CD4-positive, alpha-beta memory T cell (primary cell): ENCODE measurements around the gene TMC8. TPM values are rescaled to one million over a fixed set of nuclear protein-coding genes. Genes with fewer than 3 reads are reported as not detected.

Experiments used
- CTCF ChIA-PET: fragments of 350-600 bp; sonication (Branson Sonifier 250); formaldehyde crosslinking; loops from one replicate; lab custom pipeline; 2021; ENCODE audit warnings: inconsistent platforms; ENCODE audit not compliant: partially characterized antibody; lab: Charles Lee
- POLR2A ChIA-PET: fragments of 350-600 bp; sonication (Branson Sonifier 250); formaldehyde crosslinking; loops from one replicate; lab custom pipeline; 2021; ENCODE audit not compliant: partially characterized antibody; lab: Charles Lee
- DNase-seq, 5 donors: peaks; one replicate each; pipeline versions ENCODE4 v3.0.0 to v3.0.0-alpha.2; 2020 to 2022; ENCODE audit warnings: mixed read lengths in 1 of 5
- H3K27ac ChIP-seq: one replicate; pipeline ENCODE4 v1.7.0; 2013; ENCODE audit warnings: low read depth, low read length
- H3K27me3 ChIP-seq: 2 replicates; pipeline ENCODE4 v1.7.0; 2013; ENCODE audit warnings: mild to moderate bottlenecking, low read length, moderate library complexity; ENCODE audit not compliant: insufficient read depth
- H3K36me3 ChIP-seq: 2 replicates; pipeline ENCODE4 v1.7.0; 2013; ENCODE audit warnings: mild to moderate bottlenecking, low read length, moderate library complexity; ENCODE audit not compliant: insufficient read depth
- H3K4me1 ChIP-seq: 2 replicates; pipeline ENCODE4 v1.7.0; 2013; ENCODE audit warnings: mild to moderate bottlenecking, low read length, moderate library complexity; ENCODE audit not compliant: insufficient read depth
- H3K4me3 ChIP-seq, 2 donors: one replicate each; pipeline ENCODE4 v1.7.0; 2013; ENCODE audit warnings: low read length in 2 of 2, mild to moderate bottlenecking in 1 of 2
- H3K9me3 ChIP-seq, 2 donors: one replicate each; pipeline ENCODE4 v1.7.0; 2013; ENCODE audit warnings: low read length in 2 of 2, control low read depth in 1 of 2; ENCODE audit not compliant: control insufficient read depth in 1 of 2
- H3K27ac Mint-ChIP-seq, 7 donors: one replicate each; pipeline ENCODE4 v1.8.0; 2020 to 2021; ENCODE audit warnings: mixed read lengths in 7 of 7, mild to moderate bottlenecking in 6 of 7, inconsistent platforms in 3 of 7, moderate library complexity in 3 of 7
- H3K27me3 Mint-ChIP-seq, 2 donors: one replicate each; pipeline ENCODE4 v1.8.0; 2020 to 2021; ENCODE audit warnings: mixed read lengths in 2 of 2
- H3K36me3 Mint-ChIP-seq, 2 donors: one replicate each; pipeline ENCODE4 v1.8.0; 2020 to 2021; ENCODE audit warnings: mixed read lengths in 2 of 2, inconsistent platforms in 1 of 2, mild to moderate bottlenecking in 1 of 2
- H3K4me1 Mint-ChIP-seq, 4 donors: one replicate each; pipeline ENCODE4 v1.8.0; 2020 to 2021; ENCODE audit warnings: mixed read lengths in 4 of 4, mild to moderate bottlenecking in 1 of 4
- H3K4me3 Mint-ChIP-seq, 8 donors: one replicate each; pipeline ENCODE4 v1.8.0; 2020 to 2021; ENCODE audit warnings: mixed read lengths in 8 of 8, mild to moderate bottlenecking in 7 of 8, moderate library complexity in 6 of 8, inconsistent platforms in 3 of 8
- H3K9me3 Mint-ChIP-seq, 8 donors: one replicate each; pipeline ENCODE4 v1.8.0; 2020 to 2021; ENCODE audit warnings: mixed read lengths in 8 of 8, mild to moderate bottlenecking in 5 of 8, inconsistent platforms in 3 of 8, moderate library complexity in 1 of 8
- intact Hi-C: fragments of 100-400 bp; cut with micrococcal nuclease; formaldehyde crosslinking; loops from one replicate; pipeline ENCODE4 v1.15.1; 2023
- polyA plus RNA-seq, 2 donors: library from polyadenylated mRNA; unstranded; fragments of 300-500 nt; fragmentation: Illumina TruSeq; gene quantifications; one replicate each; pipeline ENCODE4 v1.2.3, GENCODE V29; 2021
- total RNA-seq, 2 experiments: library from RNA; stranded (reverse); gene quantifications; one replicate each; pipeline ENCODE4 v1.2.3, GENCODE V29; 2021

Gene TMC8
- total and polyA plus RNA-seq, 4 experiments from 2014 or later, result 77.7 to 430 (median 298) TPM

- CTCF ChIA-PET, result interaction anchor here (0.7 to 11.0 kb wide), 6 partner anchors 9 to 51 kb away, joined by 3 to 121 read pairs (median 3); no protein-coding TSS in a partner anchor
- peak in 3 of 5 donors; percentile 41 to 51 (median 45) for DNase-seq
Measured at GRCh38 chr17:78125138-78125913, 5.2 kb upstream of the TMC8 start.

GRCh38 chr17:78125976-78126894 lies 4.3 kb upstream of the TMC8 start:
- Histone ChIP-seq H3K36me3 (peaks cover 43% of the 10 kb centered on the region), H3K4me3 (peak overlapping the region; percentile 78 to 97), H3K27me3 (no peaks in the 10 kb centered on the region), H3K9me3 (no peaks in the 10 kb centered on the region), H3K27ac (peak overlapping the region; percentile 81), H3K4me1 (peaks cover 76% of the 10 kb centered on the region)
- intact Hi-C loops, result loop anchor here (5.0 kb wide), 1 partner anchor 674 kb away; no protein-coding TSS in a partner anchor
- peak in 1 of 5 donors; percentile 33 for DNase-seq
- POLR2A ChIA-PET, result interaction anchor here (0.6 to 26.7 kb wide), 15 partner anchors 2 to 681 kb away, joined by 3 to 1172 read pairs (median 5); partner anchors contain the start of genes C17orf99, SYNGR2, TMC6 and TMC8
- Mint-ChIP-seq H3K27me3 (no peaks in the 10 kb centered on the region), H3K36me3 (peaks cover 32 to 62% of the 10 kb centered on the region in 2 donors), H3K4me3 (peak overlapping the region; percentile 90 to 98 (median 95)), H3K9me3 (peaks cover 0 to 9% (median 0%) of the 10 kb centered on the region in 8 donors), H3K27ac (peak overlapping the region; percentile 72 to 95 (median 84)), H3K4me1 (peaks cover 28 to 88% (median 48%) of the 10 kb centered on the region in 4 donors)
- CTCF ChIA-PET, result interaction anchor here (1.1 to 11.0 kb wide), 4 partner anchors 10 to 50 kb away, joined by 3 to 121 read pairs (median 16); no protein-coding TSS in a partner anchor

More at GRCh38 chr17:78125138-78125913, 5.2 kb upstream of the TMC8 start:
- peak overlapping the region; percentile 42 to 97 for H3K4me3 ChIP-seq
- peaks cover 48% of the 10 kb centered on the region for H3K36me3 ChIP-seq
- peaks cover 0 to 2% (median 0%) of the 10 kb centered on the region in 8 donors for H3K9me3 Mint-ChIP-seq
- peak overlapping the region in 4 of 7 donors; percentile 8 to 95 (median 76) for H3K27ac Mint-ChIP-seq
- H3K4me3 Mint-ChIP-seq, result peak overlapping the region; percentile 53 to 98 (median 94)
- peaks cover 31 to 58% of the 10 kb centered on the region in 2 donors for H3K36me3 Mint-ChIP-seq
- POLR2A ChIA-PET, result interaction anchor here (0.9 to 26.7 kb wide), 11 partner anchors 11 to 680 kb away, joined by 3 to 1172 read pairs (median 3); partner anchors contain the start of genes C17orf99, SYNGR2, TMC6 and TMC8
- H3K27me3 Mint-ChIP-seq, result no peaks in the 10 kb centered on the region
- H3K9me3 ChIP-seq, result no peaks in the 10 kb centered on the region
- peaks cover 35 to 89% (median 57%) of the 10 kb centered on the region in 4 donors for H3K4me1 Mint-ChIP-seq
- intact Hi-C loops, result loop anchor here (5.0 kb wide), 1 partner anchor 673 kb away; no protein-coding TSS in a partner anchor
- peak overlapping the region; percentile 81 for H3K27ac ChIP-seq
- H3K4me1 ChIP-seq, result peaks cover 83% of the 10 kb centered on the region
- H3K27me3 ChIP-seq, result no peaks in the 10 kb centered on the region

- ChIA-PET POLR2A (interaction anchor here (0.6 to 26.7 kb wide), 15 partner anchors 2 to 659 kb away, joined by 3 to 1172 read pairs (median 6); partner anchors contain the start of genes C17orf99, SYNGR2, TK1 and TMC6), CTCF (interaction anchor here (1.1 to 11.0 kb wide), 4 partner anchors 9 to 50 kb away, joined by 3 to 121 read pairs (median 16); no protein-coding TSS in a partner anchor)
- H3K4me1 Mint-ChIP-seq, result peaks cover 26 to 81% (median 43%) of the 10 kb centered on the region in 4 donors
- H3K36me3 Mint-ChIP-seq, result peaks cover 28 to 56% of the 10 kb centered on the region in 2 donors
- H3K9me3 ChIP-seq, result no peaks in the 10 kb centered on the region
- H3K9me3 Mint-ChIP-seq, result peaks cover 0 to 9% (median 0%) of the 10 kb centered on the region in 8 donors
- H3K4me3 Mint-ChIP-seq, result peak overlapping the region; percentile 90 to 98 (median 95)
- H3K4me3 ChIP-seq, result peak overlapping the region; percentile 78 to 97
- intact Hi-C loops, result loop anchor here (5.0 kb wide), 1 partner anchor 675 kb away; no protein-coding TSS in a partner anchor
- no peak for DNase-seq
- peak overlapping the region; percentile 84 to 95 (median 89) for H3K27ac Mint-ChIP-seq
- H3K27me3 ChIP-seq, result no peaks in the 10 kb centered on the region
- H3K27me3 Mint-ChIP-seq, result no peaks in the 10 kb centered on the region
- peak overlapping the region; percentile 81 for H3K27ac ChIP-seq
- H3K36me3 ChIP-seq, result peaks cover 42% of the 10 kb centered on the region
- peaks cover 69% of the 10 kb centered on the region for H3K4me1 ChIP-seq
Measured at GRCh38 chr17:78126895-78127238, 3.7 kb upstream of the TMC8 start.

GRCh38 chr17:78127239-78127887 lies 3.2 kb upstream of the TMC8 start:
- H3K27ac Mint-ChIP-seq, result peak overlapping the region; percentile 87 to 95 (median 90)
- peaks cover 0 to 12% (median 0%) of the 10 kb centered on the region in 8 donors for H3K9me3 Mint-ChIP-seq
- peak; percentile 67 to 83 (median 73) for DNase-seq
- intact Hi-C loops, result loop anchor here (5.0 kb wide), 1 partner anchor 675 kb away; no protein-coding TSS in a partner anchor
- Histone ChIP-seq H3K27ac (peak overlapping the region; percentile 81), H3K27me3 (no peaks in the 10 kb centered on the region), H3K4me1 (peaks cover 65% of the 10 kb centered on the region), H3K9me3 (no peaks in the 10 kb centered on the region), H3K36me3 (peaks cover 42% of the 10 kb centered on the region), H3K4me3 (peak overlapping the region; percentile 78 to 97)
- CTCF ChIA-PET, result interaction anchor here (1.1 to 11.0 kb wide), 5 partner anchors 9 to 57 kb away, joined by 3 to 121 read pairs (median 3); no protein-coding TSS in a partner anchor
- H3K4me3 Mint-ChIP-seq, result peak overlapping the region; percentile 90 to 98 (median 95)
- POLR2A ChIA-PET, result interaction anchor here (0.6 to 26.7 kb wide), 19 partner anchors 3 to 682 kb away, joined by 3 to 1172 read pairs (median 5); partner anchors contain the start of genes C17orf99, SYNGR2, TK1 and TMC6
- peaks cover 25 to 78% (median 39%) of the 10 kb centered on the region in 4 donors for H3K4me1 Mint-ChIP-seq
- peaks cover 28 to 52% of the 10 kb centered on the region in 2 donors for H3K36me3 Mint-ChIP-seq
- H3K27me3 Mint-ChIP-seq, result no peaks in the 10 kb centered on the region

- POLR2A ChIA-PET, result interaction anchor here (0.7 to 26.7 kb wide), 18 partner anchors 4 to 683 kb away, joined by 3 to 1172 read pairs (median 6); partner anchors contain the start of genes C17orf99, SYNGR2, TK1 and TMC6
- Histone ChIP-seq H3K9me3 (no peaks in the 10 kb centered on the region), H3K36me3 (peaks cover 42% of the 10 kb centered on the region), H3K4me1 (peaks cover 64% of the 10 kb centered on the region), H3K27me3 (no peaks in the 10 kb centered on the region), H3K4me3 (peak overlapping the region; percentile 78 to 97), H3K27ac (peak overlapping the region; percentile 81)
- peak overlapping the region; percentile 90 to 98 (median 95) for H3K4me3 Mint-ChIP-seq
- H3K9me3 Mint-ChIP-seq, result peaks cover 0 to 12% (median 0%) of the 10 kb centered on the region in 8 donors
- intact Hi-C loops, result loop anchor here (5.0 kb wide), 1 partner anchor 676 kb away; no protein-coding TSS in a partner anchor
- peaks cover 26 to 51% of the 10 kb centered on the region in 2 donors for H3K36me3 Mint-ChIP-seq
- CTCF ChIA-PET, result interaction anchor here (1.1 to 11.0 kb wide), 4 partner anchors 8 to 57 kb away, joined by 3 to 121 read pairs (median 16); no protein-coding TSS in a partner anchor
- peaks cover 19 to 78% (median 37%) of the 10 kb centered on the region in 4 donors for H3K4me1 Mint-ChIP-seq
- peak overlapping the region; percentile 87 to 95 (median 90) for H3K27ac Mint-ChIP-seq
- DNase-seq, result no peak
- H3K27me3 Mint-ChIP-seq, result no peaks in the 10 kb centered on the region
Measured at GRCh38 chr17:78127888-78128550, 2.6 kb upstream of the TMC8 start.
